Stimulated activated CD4-positive, alpha-beta T cell treated with anti-CD3 and anti-CD28 coated beads, Interleukin-4, amount 100 ng/mL, for 48 hours (primary cell): ENCODE data around the gene RSU1.

ENCODE experiments used
- DNase-seq, 2 donors: peaks; one replicate each; pipeline ENCODE4 v3.0.0-alpha.2; 2020; ENCODE audit warnings: low read depth in 2 of 2

RSU1 gene

DNA sequence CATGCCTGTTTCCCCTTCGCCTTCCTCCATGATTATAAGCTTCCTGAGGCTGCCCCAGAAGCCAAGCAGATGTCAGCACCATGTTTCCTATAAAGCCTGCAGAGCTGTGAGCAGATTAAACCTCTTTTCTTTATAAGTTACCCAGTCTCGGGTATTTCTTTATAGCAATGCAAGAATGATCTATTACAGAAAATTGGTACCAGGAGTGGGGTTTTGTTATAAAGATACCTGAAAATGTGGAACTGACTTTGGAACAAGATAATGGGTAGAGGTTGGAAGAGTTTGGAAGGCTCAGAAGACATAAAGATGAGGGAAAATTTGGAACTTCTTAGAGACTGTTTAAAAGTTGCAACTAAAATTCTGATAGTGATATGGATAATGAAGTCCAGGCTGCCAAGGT lies 4.8 kb upstream of the RSU1 start:
- no peak for DNase-seq

DNA sequence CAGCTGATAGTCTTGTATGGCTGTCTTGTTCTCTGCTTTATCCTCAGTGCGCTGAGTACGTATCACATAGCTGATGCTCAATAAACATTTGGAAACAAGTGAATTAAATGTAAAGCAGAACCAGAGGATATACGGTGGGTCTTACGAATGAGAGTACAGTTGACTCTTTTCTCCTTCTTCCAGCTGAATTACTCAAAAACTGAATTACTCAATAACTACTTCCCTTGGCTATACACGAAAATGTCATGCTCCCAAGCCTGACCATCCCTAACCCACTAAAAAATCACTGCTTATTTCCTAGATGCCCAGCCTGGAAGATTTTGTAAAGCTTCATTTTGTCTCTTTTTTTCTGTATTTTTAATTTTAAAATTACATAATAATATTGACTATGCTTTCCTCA lies 3.2 kb upstream of the RSU1 start:
- DNase-seq = no peak

DNA sequence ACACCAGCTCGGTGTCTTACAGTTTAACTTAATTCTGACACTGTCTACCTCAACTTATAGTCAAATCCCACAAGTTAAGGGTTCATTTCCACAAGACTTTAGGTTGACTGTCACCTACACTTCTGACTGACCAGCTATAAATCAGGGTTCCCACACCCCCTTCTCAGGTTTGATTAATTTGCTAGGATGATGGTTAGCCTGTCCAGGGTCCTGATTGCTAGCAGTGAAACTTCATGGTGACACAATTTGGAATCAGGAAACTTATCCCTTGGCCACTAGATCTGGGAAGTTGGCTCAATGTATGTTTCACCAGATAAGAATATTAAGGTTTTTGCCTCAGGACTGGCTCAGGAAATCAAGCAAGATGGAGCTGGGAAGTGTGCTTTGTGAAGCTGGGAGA lies 2.8 kb upstream of the RSU1 start:
- DNase-seq = no peak

DNA sequence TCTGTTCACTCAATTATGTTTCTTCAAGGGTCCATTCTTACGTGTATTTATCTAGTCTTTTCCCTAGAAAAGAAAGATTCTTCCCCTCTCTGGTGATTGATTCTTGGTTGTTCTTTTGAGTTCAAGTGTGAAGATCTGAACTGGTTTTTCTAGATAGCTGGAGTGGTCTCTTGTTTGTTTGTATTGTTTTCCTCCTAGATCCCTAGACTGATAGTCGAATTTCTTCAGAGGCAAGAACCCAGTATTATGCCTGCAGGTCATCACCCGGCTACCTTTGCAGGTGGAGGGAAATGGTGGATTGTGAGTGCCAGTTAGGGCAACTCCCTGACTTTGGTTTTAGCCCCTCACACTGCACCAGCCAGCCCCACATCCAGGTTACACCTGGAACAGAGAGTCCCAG lies 2.2 kb upstream of the RSU1 start:
- DNase-seq = no peak

DNA sequence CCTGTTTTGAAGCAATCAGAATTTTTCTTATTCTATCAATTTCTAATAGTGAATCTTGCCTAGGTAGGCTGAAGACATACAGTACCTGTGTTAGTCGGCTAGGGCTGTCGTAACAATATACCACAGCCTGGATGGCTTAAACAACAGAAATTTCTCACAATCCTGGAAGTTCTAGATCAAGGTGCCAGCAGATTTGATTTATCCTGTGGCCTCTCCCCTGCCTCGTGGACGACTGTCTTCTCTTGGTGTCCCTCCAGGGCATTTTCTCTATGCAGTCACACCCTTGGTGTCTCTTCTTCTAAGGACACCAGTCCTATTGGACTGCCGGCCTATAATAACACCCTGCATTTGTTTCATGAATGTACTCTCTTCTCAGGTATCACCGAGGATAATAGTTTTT lies 1.8 kb upstream of the RSU1 start:
- no peak for DNase-seq

DNA sequence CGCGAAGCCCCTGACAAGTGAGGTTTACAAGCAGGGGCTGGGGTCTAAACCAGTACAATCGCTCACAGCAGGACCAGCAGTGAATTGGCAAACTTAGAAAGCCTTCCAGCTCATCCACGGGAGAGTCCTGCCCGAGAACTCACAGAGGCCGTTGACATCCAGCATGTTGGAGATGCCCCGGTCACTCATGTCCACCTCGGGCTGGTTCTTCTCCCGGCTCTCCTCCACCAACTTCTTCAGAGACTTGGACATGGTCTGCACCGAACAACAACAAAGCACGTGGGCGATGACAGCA lies 447 bp downstream of the RSU1 start:
- DNase-seq = no peak

DNA sequence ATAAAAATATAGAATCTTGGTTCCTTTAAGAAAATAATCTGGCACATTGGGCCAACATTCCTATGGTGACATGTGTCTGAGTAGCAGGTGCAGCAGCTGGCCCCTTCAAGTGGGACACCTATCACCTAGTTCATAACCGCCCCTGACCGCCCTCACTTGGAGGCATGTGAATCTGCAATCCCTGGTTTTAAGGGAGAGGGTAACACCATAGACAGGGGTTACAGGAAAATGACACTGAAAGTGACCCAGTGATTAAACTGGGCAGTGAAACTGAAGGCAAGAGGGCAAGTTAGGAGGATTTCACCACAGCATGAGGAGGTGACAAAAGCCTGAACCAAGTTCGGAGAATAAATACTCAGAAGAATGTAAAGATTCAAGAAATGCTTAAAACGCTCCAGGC lies 1.1 kb downstream of the RSU1 start:
- no peak for DNase-seq

DNA sequence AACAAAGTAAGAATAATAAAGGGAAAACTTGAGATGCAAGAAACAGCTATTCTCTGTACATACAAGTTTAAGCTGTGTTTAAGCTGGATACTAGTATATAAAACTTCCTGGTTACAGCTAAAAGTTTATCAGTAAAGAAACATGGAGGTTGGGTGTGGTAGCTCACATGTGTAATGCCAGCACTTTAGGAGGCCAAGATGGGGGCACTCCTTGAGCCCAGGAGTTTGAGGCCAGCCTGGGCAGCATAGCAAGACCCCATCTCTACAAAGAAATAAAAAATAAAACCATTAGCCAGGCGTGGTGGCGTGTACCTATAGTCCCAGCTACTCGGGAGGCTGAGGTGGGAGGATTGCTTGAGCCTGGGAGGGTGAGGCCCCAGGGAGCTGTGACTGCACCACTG lies 3.2 kb downstream of the RSU1 start:
- no peak for DNase-seq

DNA sequence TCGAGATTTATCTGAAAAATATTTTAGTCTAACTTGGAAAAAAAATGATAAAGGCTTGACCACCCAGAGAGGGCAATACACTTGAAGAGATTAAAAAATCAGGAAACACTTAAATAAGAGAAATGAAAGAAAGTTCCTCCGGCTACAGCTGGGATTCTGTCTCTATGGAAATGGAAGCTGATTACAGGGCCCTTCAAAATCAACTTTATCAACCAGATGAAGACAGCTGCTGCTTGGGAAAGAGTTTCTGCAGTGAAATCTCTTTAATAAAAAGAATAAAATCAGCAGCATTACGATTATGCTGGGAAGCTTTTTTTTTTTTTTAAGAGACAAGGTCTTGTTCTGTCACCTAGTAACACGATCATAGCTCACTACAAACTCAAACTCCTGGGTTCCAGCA lies 4.5 kb downstream of the RSU1 start:
- no peak for DNase-seq

DNA sequence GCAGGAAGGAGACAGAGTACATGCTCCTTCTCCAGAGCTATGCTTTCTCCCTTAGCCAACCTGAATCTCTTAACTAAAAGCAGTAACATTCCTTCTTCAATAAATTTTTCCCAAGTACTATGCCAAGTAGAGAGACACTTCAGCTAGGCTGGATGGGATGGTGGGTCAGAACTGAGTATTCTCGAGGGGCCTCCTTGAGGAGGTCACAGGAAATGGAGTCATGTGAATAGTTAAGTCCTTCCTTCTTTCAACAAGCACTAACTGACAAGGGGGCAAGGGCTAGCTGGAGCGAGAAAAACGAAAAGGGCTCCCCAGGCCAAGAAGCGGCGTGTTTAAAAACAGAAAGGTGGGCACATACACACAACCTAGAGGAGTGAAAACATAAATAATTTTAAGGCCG lies 5.5 kb downstream of the RSU1 start:
- no peak for DNase-seq

DNA sequence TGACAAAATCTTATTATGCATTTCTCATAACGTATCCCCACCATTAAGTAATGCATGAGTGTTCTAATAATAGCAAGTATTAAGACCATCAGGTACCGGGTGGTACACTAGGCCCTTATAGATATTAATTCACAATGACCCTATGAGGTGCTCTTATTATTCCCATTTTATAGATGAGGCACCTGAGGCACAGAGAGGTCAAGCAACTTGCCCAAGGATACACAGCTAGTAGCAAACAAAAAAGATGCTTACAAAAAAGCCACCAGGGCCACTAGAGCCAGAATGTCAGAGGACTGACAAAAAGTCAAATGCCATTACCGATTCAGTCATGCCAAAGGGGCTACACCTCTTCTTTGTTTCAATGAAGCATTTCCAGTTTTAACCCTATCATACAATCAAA lies 5.9 kb downstream of the RSU1 start:
- no peak for DNase-seq

DNA sequence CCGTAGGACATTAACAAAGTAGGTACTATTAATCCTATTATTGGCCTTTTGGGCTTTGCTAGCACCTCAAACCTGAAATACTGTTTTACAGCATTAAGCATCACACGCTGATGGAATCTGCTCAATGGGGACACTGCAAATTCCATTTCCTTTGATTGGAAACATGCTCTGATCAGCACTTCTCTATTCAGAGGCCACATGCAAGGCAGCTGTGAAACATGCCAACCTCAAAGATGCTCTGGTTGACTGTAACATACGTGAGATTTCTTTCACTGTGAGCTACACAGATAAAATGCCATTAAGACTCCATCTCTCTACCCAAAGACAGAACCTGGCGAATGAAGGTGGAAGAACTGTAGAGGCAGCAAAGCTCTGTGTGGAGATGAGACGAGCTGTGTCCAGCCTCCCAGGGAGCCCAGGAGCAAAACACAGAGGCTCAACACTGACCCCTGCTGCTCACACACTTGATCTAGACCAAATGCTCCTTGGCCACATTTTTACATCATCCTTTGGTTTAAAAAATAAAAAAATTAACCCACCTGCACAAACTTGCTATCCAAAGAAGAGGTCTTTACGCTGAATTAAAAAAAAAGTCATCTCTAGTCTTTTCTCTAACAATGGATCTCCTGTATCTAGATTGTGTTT lies 8.0 kb downstream of the RSU1 start:
- peak; percentile 49 to 50 for DNase-seq

DNA sequence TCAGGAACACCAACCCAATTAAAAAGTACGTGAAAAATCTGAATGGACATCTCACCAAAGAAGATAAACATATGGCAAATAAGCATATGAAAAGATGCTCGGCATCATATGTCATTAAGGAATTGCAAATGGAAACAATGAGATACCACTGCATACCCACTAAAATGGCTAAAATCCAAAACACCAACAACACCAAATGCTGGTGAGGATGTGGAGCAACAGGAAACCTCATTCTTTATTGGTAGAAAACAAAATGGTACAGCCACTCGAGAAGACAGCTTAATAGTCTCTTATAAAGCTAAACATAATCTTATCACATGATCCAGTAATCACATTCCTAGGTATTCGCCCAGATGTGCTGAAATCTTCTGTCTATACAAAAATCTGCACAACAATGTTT lies 13.1 kb downstream of the RSU1 start:
- DNase-seq = no peak

DNA sequence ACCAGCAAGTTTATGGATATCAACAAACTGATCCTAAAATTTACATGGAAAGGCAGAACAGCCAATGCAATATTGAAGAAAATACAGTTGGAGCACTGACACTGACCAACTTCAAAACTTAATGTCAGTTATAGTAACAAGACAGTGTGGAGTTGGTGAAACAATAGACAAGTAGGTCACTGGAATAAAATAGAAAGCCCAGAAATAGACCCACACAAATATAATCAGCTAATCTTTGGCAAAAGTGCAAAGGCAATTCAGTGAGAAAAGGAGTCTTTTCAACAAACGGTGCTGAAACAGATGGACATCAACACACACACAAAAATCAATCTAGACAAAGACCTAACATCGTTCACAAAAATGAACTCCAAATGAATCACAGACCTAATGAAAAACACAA lies 13.8 kb downstream of the RSU1 start:
- no peak for DNase-seq

DNA sequence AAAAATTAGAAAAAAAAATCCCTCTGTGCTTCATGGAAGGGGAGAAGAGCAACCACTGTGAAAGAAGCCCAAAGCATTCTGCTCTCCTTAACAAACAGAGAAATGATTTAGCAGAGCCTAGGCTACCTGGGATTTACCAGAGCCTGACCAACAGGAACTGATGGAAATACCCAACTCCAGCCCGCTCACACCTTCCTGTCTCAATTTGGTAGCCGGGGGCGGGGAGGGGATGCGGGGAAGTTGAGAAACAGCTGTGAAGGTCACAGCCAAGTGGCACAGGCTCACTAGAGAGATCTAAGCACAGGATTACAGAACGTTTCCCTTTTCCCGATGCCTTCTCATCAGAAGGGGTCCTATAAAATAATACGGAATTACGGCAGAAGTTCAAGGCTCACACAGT lies 17.6 kb downstream of the RSU1 start:
- DNase-seq = no peak

DNA sequence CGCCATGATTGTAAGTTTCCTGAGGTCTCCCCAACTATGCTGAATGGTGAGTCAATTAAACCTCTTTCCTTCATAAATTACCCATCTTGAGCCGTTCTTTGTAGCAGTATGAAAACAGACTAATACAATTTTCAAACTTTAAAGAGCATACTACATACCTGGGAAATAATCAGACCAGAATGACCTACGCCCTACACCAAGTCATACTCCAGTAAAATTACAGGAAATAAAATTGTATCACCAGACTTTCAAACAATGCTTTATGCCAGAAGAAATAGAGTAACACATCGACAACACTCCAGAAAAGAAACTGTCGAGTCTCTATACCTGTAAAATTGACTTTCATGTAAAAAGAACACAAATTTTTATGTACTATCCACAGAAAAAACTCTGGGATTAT lies 18.7 kb downstream of the RSU1 start:
- no peak for DNase-seq

DNA sequence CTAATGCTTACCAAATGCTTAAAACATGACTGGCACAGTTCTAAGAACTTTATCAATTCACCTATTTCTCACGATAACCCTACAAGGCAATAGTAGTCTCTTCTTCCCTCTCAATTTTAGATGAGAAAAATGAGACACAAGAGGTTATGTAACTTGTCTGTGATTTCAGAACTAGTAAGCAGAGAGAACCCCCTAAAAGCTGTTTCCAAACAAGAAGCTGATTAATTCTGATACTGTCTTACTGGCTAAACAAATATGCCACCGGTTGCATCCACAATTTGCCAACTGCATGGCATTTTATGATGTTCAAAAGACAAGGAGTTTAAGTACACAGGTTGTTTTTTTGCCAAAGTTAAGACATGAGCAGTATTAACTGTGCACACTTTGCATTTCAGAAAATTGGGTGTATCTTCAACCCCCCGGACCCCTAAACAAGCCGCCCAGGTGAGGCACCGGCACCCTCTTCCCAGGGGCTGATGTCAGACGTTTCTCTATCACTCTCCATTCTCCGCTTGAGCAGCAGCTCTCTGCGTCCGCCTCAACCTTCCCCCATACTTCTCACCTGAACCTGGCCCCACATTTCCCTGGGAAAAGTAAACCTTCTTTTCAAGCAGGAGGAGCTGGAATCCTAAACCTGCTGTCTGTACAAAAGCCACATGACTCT lies 21.7 kb downstream of the RSU1 start:
- DNase-seq = no peak

DNA sequence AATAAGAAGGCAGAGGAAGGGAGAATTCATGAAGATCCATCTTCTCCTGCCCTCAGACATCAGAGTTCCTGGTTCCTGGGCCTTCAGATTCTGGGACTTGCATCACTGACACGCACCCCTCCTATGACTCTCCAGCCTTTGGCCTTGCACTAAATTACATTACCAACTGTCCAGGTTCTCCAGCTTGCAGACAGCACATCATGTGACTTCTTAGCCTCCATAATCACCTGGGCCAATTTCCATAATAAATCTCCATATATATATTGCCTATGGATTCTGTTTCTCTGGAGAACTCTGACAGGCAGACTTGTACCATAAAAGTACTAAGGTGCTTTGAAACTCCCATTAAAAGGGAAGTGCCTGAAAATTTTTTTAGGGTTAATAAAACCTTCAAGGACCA lies 23.2 kb downstream of the RSU1 start:
- no peak for DNase-seq

DNA sequence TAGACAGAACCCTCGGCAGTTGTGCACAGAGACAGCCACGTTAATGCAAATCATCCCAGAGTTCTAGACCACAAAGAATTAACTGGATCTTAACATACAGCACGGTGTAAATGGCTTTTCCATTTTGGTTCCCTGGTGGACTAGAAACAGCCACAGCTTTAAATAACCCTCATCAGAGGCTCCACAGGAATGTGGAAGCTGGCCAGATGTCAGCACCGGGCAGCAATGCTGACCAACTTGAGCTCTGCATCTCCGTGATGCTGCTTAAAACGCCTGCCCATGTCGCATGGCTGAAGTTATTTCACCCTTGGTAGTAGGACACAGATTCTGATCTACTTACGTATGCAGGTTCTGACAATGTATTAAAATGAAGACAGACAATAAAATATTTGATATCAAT lies 24.5 kb downstream of the RSU1 start:
- no peak for DNase-seq

DNA sequence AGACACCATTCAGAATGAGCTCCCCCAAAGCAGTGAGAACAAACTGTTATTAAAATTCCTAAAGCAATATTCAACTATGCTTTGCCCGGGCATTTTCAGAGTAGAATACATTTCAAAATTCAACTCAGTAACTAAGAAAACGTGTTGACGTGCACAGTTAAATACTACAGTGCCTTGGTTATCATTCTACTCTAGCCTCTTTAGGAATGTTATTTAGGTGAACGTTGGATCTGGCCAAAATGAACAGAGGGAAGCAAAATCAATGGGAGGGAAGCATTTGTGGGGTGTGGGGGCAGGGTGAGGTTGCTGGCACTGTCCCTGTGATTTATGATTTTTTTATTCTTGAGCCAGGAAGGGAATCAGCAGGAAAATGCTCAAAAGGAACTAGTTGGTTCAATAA lies 27.5 kb downstream of the RSU1 start:
- no peak for DNase-seq

DNA sequence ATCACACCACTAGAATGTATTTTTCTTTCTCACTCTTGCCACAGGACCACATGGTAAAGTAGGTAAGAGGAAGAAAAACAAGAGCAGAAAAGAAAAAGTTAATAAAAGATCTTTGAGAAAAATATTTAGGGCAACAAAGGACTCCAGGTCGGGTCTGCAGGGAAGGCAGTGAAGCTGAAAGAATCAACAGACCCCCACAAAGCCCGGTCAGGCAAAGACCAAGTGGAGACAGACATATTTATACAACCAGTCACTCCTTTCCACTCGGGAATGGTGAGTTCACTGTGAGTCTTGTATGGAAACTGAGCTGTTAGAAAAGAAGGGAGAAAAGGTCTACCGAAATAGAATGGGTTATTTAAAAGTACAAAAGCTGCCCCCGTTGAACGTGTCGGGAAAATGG lies 28.0 kb downstream of the RSU1 start:
- no peak for DNase-seq

DNA sequence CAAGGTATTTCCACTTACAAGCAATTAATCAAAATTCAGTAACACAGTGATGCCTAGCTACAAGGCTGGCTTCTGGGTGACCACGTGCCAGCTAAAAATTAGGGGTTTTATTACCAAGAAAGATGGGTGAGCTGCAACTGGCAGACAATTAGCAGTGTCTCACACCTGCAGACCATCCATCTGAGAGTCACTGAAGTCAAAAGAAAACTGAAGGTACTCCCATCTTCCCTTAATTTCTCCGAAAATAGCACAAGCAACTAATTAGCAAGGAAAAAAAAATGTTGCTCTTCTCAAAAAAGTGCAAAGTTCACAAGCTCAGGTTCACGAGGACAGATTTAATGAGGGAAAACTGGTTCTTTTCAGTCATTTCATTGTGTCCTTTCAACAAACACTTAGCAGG lies 28.4 kb downstream of the RSU1 start:
- DNase-seq = no peak

DNA sequence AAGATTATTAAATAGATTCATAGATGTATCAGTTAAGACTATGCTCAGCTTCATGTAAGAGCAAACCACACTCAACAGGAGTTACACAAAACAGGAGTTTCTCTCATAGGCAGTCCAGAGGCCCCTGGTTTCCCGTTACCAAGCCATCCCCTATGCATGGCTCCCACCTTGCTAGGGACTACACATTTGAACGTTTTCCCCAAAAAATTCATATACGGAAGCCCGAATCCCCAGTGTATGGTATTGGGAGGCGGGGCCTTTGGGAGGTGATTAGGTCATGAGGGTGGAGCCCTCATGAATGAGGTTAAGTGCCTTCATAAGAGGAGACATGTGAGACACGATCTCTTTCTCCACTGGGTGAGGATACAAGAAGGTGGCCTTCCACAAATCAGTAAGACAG lies 29.1 kb downstream of the RSU1 start:
- no peak for DNase-seq

DNA sequence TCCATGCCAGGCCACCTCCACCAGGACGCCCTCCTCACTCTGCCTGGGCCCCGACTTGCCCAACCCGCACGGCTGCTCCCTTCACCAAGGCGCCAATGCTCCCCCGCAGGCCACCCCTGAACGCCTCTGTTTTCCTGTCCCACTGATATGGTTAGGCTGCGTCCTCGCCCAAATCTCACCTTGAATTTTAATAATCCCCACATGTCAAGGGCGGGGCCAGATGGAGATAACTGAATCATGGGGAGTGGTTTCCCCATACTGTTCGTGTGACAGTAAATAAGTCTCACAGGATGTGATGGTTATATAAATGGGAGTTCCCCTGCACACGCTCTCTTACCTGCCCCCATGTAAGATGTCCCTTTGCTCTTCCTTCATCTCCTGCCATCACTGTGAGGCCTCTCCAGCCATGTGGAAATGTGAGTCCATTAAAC lies 29.8 kb downstream of the RSU1 start:
- peak; percentile 24 to 33 for DNase-seq
